Measurements from ENCODE around the gene IQCB1.

- TF ChIP-seq, protein P1, sequence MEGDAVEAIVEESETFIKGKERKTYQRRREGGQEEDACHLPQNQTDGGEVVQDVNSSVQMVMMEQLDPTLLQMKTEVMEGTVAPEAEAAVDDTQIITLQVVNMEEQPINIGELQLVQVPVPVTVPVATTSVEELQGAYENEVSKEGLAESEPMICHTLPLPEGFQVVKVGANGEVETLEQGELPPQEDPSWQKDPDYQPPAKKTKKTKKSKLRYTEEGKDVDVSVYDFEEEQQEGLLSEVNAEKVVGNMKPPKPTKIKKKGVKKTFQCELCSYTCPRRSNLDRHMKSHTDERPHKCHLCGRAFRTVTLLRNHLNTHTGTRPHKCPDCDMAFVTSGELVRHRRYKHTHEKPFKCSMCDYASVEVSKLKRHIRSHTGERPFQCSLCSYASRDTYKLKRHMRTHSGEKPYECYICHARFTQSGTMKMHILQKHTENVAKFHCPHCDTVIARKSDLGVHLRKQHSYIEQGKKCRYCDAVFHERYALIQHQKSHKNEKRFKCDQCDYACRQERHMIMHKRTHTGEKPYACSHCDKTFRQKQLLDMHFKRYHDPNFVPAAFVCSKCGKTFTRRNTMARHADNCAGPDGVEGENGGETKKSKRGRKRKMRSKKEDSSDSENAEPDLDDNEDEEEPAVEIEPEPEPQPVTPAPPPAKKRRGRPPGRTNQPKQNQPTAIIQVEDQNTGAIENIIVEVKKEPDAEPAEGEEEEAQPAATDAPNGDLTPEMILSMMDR (IDR thresholded peaks at IDR 0.05), result no peak
- TF ChIP-seq POLR2AphosphoS5 (IDR thresholded peaks at IDR 0.05) (no peak), EP300 (IDR thresholded peaks at IDR 0.05) (no peak)
Measured at GRCh38 chr3:121747976-121748375, 86.9 kb downstream of the IQCB1 start.

All from sigmoid colon (tissue), 4 donors.